ENCODE measurements around the gene FLG. TPM values are rescaled to one million over a fixed set of nuclear protein-coding genes. Genes with fewer than 3 reads are reported as not detected.
"Not testable (repeated sequence)": the region's sequence is repeated elsewhere in the genome, so short reads cannot be mapped to it uniquely, and the experiment has no call there.

FLG gene
- total RNA-seq, 3 donors from 2014 or later, result not detected

- Histone ChIP-seq H3K4me1 (ENCODE audit: low read depth) (no peaks in the 10 kb centered on the region), H3K9me3 (no peaks in the 10 kb centered on the region), H3K4me3 (no peak overlapping the region), H3K36me3 (ENCODE audit: low read depth) (no peaks in the 10 kb centered on the region)
- intact Hi-C loops (cut with DNase I, micrococcal nuclease), result no loop called here
- DNase-seq, result no peak
- no peak for TF ChIP-seq CTCF (IDR thresholded peaks at IDR 0.05)
- ATAC-seq, result no peak
Measured at GRCh38 chr1:152335399-152335798, 10.4 kb upstream of the FLG start.

- Histone ChIP-seq H3K36me3 (ENCODE audit: low read depth) (no peaks in the 10 kb centered on the region), H3K9me3 (no peaks in the 10 kb centered on the region), H3K4me1 (ENCODE audit: low read depth) (no peaks in the 10 kb centered on the region), H3K4me3 (no peak overlapping the region)
- TF ChIP-seq CTCF (IDR thresholded peaks at IDR 0.05), result no peak
- intact Hi-C loops (cut with DNase I, micrococcal nuclease), result no loop called here
- DNase-seq (no peak), ATAC-seq (no peak)
Measured at GRCh38 chr1:152328801-152329391, 3.9 kb upstream of the FLG start.

- Histone ChIP-seq H3K9me3 (peaks cover 2% of the 10 kb centered on the region), H3K4me1 (ENCODE audit: low read depth) (no peaks in the 10 kb centered on the region), H3K36me3 (ENCODE audit: low read depth) (no peaks in the 10 kb centered on the region), H3K4me3 (no peak overlapping the region)
- DNase-seq (no peak), ATAC-seq (no peak)
- intact Hi-C loops (cut with DNase I, micrococcal nuclease), result no loop called here
- TF ChIP-seq CTCF (IDR thresholded peaks at IDR 0.05), result no peak
Measured at GRCh38 chr1:152313970-152314369, 11.1 kb downstream of the FLG start.

DNA sequence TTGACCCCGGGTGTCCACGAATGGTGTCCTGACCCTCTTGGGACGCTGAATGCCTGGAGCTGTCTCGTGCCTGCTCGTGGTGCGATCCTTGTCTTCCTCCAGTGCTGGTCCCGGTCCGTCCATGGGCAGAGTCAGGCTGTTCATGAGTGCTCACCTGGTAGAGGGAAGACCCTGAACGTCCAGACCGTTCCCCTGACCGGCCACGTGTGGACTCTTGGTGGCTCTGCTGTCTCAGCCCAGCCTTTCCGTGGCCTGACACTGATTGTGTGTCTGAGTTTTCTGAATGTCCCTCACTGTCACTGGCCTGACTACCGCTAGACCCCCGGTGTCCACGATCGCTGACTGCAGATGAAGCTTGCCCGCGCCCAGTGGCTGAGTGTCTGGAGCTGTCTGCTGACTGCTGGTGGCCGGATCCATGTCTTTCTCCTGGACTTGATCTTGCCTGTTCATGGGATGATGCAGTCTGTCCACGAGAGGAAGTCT, 11.7 kb downstream of the FLG start:
- TF ChIP-seq CTCF (IDR thresholded peaks at IDR 0.05), result no peak
- H3K36me3 ChIP-seq (ENCODE audit: low read depth), result no peaks in the 10 kb centered on the region
- DNase-seq (peak in 1 of 3 donors; percentile 37), ATAC-seq (no peak)
- H3K9me3 ChIP-seq, result peaks cover 2% of the 10 kb centered on the region
- intact Hi-C loops (cut with DNase I, micrococcal nuclease), result no loop called here
- no peaks in the 10 kb centered on the region for H3K4me1 ChIP-seq (ENCODE audit: low read depth)
- no peak overlapping the region for H3K4me3 ChIP-seq

- H3K36me3 ChIP-seq (ENCODE audit: low read depth); H3K4me3 ChIP-seq; H3K9me3 ChIP-seq; ATAC-seq; H3K4me1 ChIP-seq (ENCODE audit: low read depth); intact Hi-C loops (cut with DNase I, micrococcal nuclease): not testable (repeated sequence)
- peak in 1 of 3 donors; percentile 25 for DNase-seq
Measured at GRCh38 chr1:152312169-152312568, 12.9 kb downstream of the FLG start.

DNA sequence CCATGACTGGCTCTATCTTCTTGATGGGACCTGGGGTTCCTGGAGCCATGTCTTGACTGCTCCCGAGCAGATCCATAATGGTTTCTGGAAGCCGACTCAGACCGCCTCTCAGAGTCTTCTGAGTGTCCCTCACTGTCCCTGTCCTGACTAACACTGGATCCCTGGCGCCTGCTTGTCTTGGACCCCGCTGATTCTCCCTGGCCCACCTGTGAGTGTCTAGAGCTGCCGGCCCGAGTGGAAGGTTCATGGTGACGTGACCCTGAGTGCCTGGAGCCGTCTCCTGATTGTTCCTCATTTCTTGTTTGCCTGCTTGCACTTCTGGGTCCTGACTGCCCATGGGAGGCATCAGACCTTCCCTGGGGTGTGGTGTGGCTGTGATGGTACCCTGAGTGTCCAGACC, 15.1 kb downstream of the FLG start:
- intact Hi-C loops (cut with DNase I, micrococcal nuclease), result no loop called here
- no peak overlapping the region for H3K4me3 ChIP-seq
- TF ChIP-seq CTCF (IDR thresholded peaks at IDR 0.05), result no peak
- no peak for ATAC-seq
- DNase-seq, result no peak
- H3K9me3 ChIP-seq, result peaks cover 2% of the 10 kb centered on the region
- H3K4me1 ChIP-seq (ENCODE audit: low read depth), result no peaks in the 10 kb centered on the region
- no peaks in the 10 kb centered on the region for H3K36me3 ChIP-seq (ENCODE audit: low read depth)

DNA sequence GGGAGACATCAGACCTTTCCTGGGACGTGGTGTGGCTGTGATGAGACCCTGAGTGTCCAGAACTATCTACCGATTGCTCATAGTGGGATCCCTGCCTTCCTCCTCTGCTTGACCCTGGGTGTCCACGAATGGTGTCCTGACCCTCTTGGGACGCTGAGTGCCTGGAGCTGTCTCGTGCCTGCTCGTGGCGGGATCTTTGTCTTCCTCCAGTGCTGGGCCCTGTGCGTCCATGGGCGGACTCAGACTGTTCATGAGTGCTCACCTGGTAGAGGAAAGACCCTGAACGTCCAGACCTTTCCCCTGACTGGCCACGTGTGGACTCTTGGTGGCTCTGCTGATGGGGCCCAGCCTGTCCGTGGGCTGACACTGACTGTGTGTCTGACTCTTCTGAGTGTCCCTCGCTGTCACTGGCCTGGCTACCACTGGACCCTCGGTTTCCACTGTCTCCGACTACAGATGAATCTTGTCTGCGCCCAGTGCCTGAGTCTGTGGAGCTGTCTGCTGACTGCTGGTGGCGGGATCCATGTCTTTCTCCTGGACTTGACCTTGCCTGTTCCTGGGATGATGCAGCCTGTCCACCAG, 15.6 kb downstream of the FLG start:
- H3K4me3 ChIP-seq; H3K36me3 ChIP-seq (ENCODE audit: low read depth); H3K4me1 ChIP-seq (ENCODE audit: low read depth); H3K9me3 ChIP-seq; intact Hi-C loops (cut with DNase I, micrococcal nuclease); ATAC-seq: not testable (repeated sequence)
- peak in 1 of 3 donors; percentile 12 for DNase-seq

DNA sequence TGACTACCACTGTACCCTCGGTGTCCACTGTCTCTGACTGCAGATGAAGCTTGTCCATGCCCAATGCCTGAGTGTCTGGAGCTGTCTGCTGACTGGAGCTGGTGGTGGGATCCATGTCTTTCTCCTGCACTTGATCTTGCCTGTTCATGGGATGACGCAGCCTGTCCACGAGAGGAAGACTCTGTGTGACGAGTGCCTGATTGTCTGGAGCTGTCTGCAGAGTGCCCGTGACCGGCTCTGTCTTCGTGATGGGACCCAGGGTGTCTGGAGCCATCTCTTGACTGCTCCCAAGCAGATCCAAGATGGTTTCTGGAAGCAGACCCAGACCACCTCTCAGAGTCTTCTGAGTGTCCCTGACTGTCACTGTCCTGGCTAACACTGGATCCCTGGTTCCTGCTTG, 16.3 kb downstream of the FLG start:
- intact Hi-C loops (cut with DNase I, micrococcal nuclease); H3K36me3 ChIP-seq (ENCODE audit: low read depth); ATAC-seq; H3K4me3 ChIP-seq; H3K9me3 ChIP-seq; H3K4me1 ChIP-seq (ENCODE audit: low read depth): not testable (repeated sequence)
- DNase-seq, result peak in 1 of 3 donors; percentile 3

- ATAC-seq; intact Hi-C loops (cut with DNase I, micrococcal nuclease); H3K4me1 ChIP-seq (ENCODE audit: low read depth); H3K9me3 ChIP-seq; H3K36me3 ChIP-seq (ENCODE audit: low read depth); H3K4me3 ChIP-seq: not testable (repeated sequence)
- peak in 1 of 3 donors; percentile 12 for DNase-seq
Measured at GRCh38 chr1:152307970-152308369, 17.1 kb downstream of the FLG start.
